Measurements from ENCODE around the gene PRKAG2.

DNA sequence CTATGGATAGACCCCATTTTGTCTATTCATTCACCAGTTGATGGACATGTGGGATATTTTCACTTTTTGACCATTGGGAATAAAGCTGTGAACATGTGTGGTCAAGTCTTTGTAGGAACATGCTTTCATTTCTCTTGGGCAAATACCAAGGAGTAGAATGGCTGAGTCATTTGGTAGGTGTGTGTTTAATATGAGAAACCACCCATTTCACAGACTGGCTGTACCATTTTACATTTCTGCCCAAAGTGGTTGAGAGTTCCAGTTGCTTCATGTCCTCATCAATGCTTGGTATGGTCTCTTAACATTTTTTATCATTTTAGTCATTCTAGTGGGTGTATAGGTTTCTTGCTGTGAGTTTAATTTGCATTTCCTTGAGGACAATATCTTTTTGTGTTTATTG is 232.4 kb downstream of the PRKAG2 start:
- no peak for TF ChIP-seq HNRNPLL (IDR thresholded peaks at IDR 0.05; ENCODE audit: low read depth, low read length, poor library complexity, severe bottlenecking)
- no peak for TF ChIP-seq POLR2A (IDR thresholded peaks at IDR 0.05; ENCODE audit: insufficient read depth in 1 of 2, low read depth in 2 of 2, low read length in 2 of 2)
- TF ChIP-seq RAD21 (CRISPR knock-in tag; IDR thresholded peaks at IDR 0.05) = no peak
- no peak for TF ChIP-seq YEATS4 (CRISPR knock-in tag; IDR thresholded peaks at IDR 0.05; ENCODE audit: borderline replicate concordance)
- no peak for TF ChIP-seq RBFOX2 (IDR thresholded peaks at IDR 0.05; ENCODE audit: low read depth, low read length)
